HepG2 (cell line): Measurements from ENCODE around the gene NKD1. TPM values are rescaled to one million over a fixed set of nuclear protein-coding genes. Genes with fewer than 3 reads are reported as not detected.

Source experiments
- ATAC-seq: fragments of 200-7000 bp; cut with Tn5 transposase; 3 replicates; pipeline ENCODE4 v1.9.1; 2020; ENCODE audit warnings: mild to moderate bottlenecking, moderate library complexity
- BruUV-seq: library from RNA; stranded (reverse); fragments of 400-500 nt; replicated peaks from 2 replicates; lab custom pipeline; 2021; lab: Mats Ljungman, UMichigan
- CTCF ChIA-PET: fragments of 300-600 bp; formaldehyde crosslinking; extraction: SDS; loops from one replicate; lab custom pipeline; 2021; ENCODE audit warnings: low total read pairs, inconsistent platforms, low intra/inter-chr PET ratio; lab: Yijun Ruan, JAX
- POLR2A ChIA-PET: fragments of 350-600 bp; sonication (Branson Sonifier 250); formaldehyde crosslinking; loops from one replicate; lab custom pipeline; 2020; ENCODE audit warnings: antibody characterized with exemption, inconsistent platforms; lab: Yijun Ruan, JAX
- DNase-seq: peaks from one replicate; pipeline ENCODE4 v3.0.0-alpha.2; 2015; ENCODE audit warnings: low spot score
- FAIRE-seq: peaks from 3 replicates; lab custom pipeline; 2011; peaks lifted over from hg19 to GRCh38; lab: Jason Lieb, UNC
- H2AFZ ChIP-seq: one replicate; pipeline ENCODE4 v1.6.1; 2011; ENCODE audit warnings: low read length, inconsistent platforms
- H3K27ac ChIP-seq: fragments of 300-600 bp; 3 replicates; pipeline ENCODE4 v1.8.0; 2011; ENCODE audit warnings: mixed run types, mild to moderate bottlenecking, mixed read lengths, low read length, inconsistent platforms; ENCODE audit not compliant: insufficient read depth; ENCODE audit errors: extremely low read length
- H3K27me3 ChIP-seq, 2 experiments: fragments of 200-600 bp in 1 of 2; 2 replicates in 1 of 2; 3 replicates in 1 of 2; pipeline versions ENCODE4 v1.6.0 to v1.8.0; 2011; ENCODE audit warnings: low read length in 2 of 2, mild to moderate bottlenecking in 2 of 2, moderate library complexity in 2 of 2, inconsistent platforms in 1 of 2; ENCODE audit not compliant: insufficient read depth in 2 of 2, control insufficient read depth in 1 of 2
- H3K36me3 ChIP-seq, 2 experiments: fragments of 200-600 bp in 1 of 2; replicated peaks in 1 of 2; 2 replicates in 1 of 2; 3 replicates in 1 of 2; pipeline versions ENCODE4 v1.5.1 to v1.8.0; 2011; ENCODE audit warnings: low read length in 2 of 2, inconsistent platforms in 1 of 2; ENCODE audit not compliant: insufficient read depth in 2 of 2, control insufficient read depth in 1 of 2
- H3K4me1 ChIP-seq: 2 replicates; pipeline ENCODE4 v1.5.1; 2012; ENCODE audit warnings: low read length, inconsistent platforms; ENCODE audit not compliant: insufficient read depth
- H3K4me2 ChIP-seq: 2 replicates; pipeline ENCODE4 v1.6.0; 2011; ENCODE audit warnings: low read depth, low read length, inconsistent platforms
- H3K4me3 ChIP-seq, 3 experiments: fragments of 200-600 bp in 1 of 3; sonication (generic), shearing (Covaris generic) in 1 of 3; replicated peaks in 1 of 3; 2 replicates each; pipeline ENCODE4 v1.5.1; 2011 to 2016; ENCODE audit warnings: low read length in 3 of 3, inconsistent platforms in 2 of 3, low read depth in 2 of 3, mild to moderate bottlenecking in 2 of 3, control low read depth in 1 of 3, mixed read lengths in 1 of 3; ENCODE audit not compliant: insufficient read depth in 1 of 3
- H3K79me2 ChIP-seq: one replicate; pipeline ENCODE4 v1.6.1; 2011; ENCODE audit warnings: low read length, inconsistent platforms; ENCODE audit not compliant: insufficient read depth
- H3K9ac ChIP-seq: 2 replicates; pipeline ENCODE4 v1.6.0; 2011; ENCODE audit warnings: mild to moderate bottlenecking, low read depth, low read length, inconsistent platforms; ENCODE audit not compliant: insufficient read depth
- H3K9me3 ChIP-seq: 2 replicates; pipeline ENCODE4 v1.5.1; 2012; ENCODE audit warnings: mild to moderate bottlenecking, low read length
- H4K20me1 ChIP-seq: 2 replicates; pipeline ENCODE4 v1.6.0; 2011; ENCODE audit warnings: inconsistent platforms, mild to moderate bottlenecking, low read length, moderate library complexity; ENCODE audit not compliant: insufficient read depth
- AGO2 ChIP-seq: fragments of 200-400 bp; formaldehyde crosslinking; optimal IDR thresholded peaks from 2 replicates; pipeline ENCODE3; 2017; ENCODE audit warnings: mild to moderate bottlenecking, low read depth, low read length, moderate library complexity
- CC2D1A ChIP-seq: sonication (generic); formaldehyde crosslinking; IDR thresholded peaks from 2 replicates; pipeline ENCODE4 v1.8.1; 2023; ENCODE audit warnings: mild to moderate bottlenecking, missing genetic modification reagents
- HNRNPL ChIP-seq: fragments of 200-400 bp; formaldehyde crosslinking; IDR thresholded peaks from 2 replicates; pipeline ENCODE4 v1.6.1; 2017; ENCODE audit warnings: mild to moderate bottlenecking, low read depth, low read length
- NAIF1 ChIP-seq: sonication (generic); formaldehyde crosslinking; IDR thresholded peaks from 2 replicates; pipeline ENCODE4 v1.5.0; 2020; ENCODE audit warnings: mild to moderate bottlenecking, missing genetic modification reagents, borderline replicate concordance
- POLR2A ChIP-seq, 2 experiments: IDR thresholded peaks; 2 replicates each; pipeline ENCODE4 v1.6.1; 2011; ENCODE audit warnings: low read depth in 2 of 2, low read length in 2 of 2, mild to moderate bottlenecking in 1 of 2, moderate library complexity in 1 of 2; ENCODE audit not compliant: insufficient read depth in 1 of 2
- POLR2G ChIP-seq: fragments of 200-400 bp; formaldehyde crosslinking; IDR thresholded peaks from 2 replicates; pipeline ENCODE4 v1.6.1; 2018; ENCODE audit warnings: mild to moderate bottlenecking, low read depth, low read length, moderate library complexity
- RBFOX2 ChIP-seq: fragments of 200-400 bp; formaldehyde crosslinking; IDR thresholded peaks from 2 replicates; pipeline ENCODE4 v1.6.1; 2017; ENCODE audit warnings: low read depth, mild to moderate bottlenecking, low read length
- RBM22 ChIP-seq: fragments of 200-400 bp; formaldehyde crosslinking; optimal IDR thresholded peaks from 2 replicates; pipeline ENCODE3; 2017; ENCODE audit warnings: mild to moderate bottlenecking, low read length, moderate library complexity
- SOX5 ChIP-seq: IDR thresholded peaks from 2 replicates; pipeline ENCODE4 v1.6.1; 2016; ENCODE audit warnings: borderline replicate concordance
- ZNF687 ChIP-seq: sonication (generic); formaldehyde crosslinking; IDR thresholded peaks from 2 replicates; pipeline ENCODE4 v1.5.1; 2020; ENCODE audit warnings: mild to moderate bottlenecking, missing genetic modification reagents, moderate library complexity
- WGBS: methylation state at CpG from one replicate; pipeline ENCODE4 v1.1.6; 2017; ENCODE audit warnings: low lambda C conversion rate; 5-methylcytosine and 5-hydroxymethylcytosine counted together
- in situ Hi-C: cut with HindIII; loops from 2 replicates; pipeline ENCODE4 v1.10.0; 2017; ENCODE audit warnings: low pct_unique_long_range_greater_than_20kb; ENCODE audit not compliant: extremely low pct_ligation_motif_present
- intact Hi-C: fragments of 100-400 bp; cut with micrococcal nuclease; formaldehyde crosslinking; loops from one replicate; pipeline ENCODE4 v1.10.0; 2022; ENCODE audit not compliant: unreplicated experiment
- polyA plus RNA-seq, 8 experiments: library from polyadenylated mRNA; depleted of rRNA in 3 of 8; stranded (reverse) in 7 of 8; unstranded in 1 of 8; fragments of >200 nt; fragmentation: Illumina TruSeq in 4 of 8; extraction: Trizol in 4 of 8; gene quantifications; 2 replicates each; pipeline versions ENCODE4 v1.2.1 to v1.2.3, GENCODE V29; 2011 to 2016; ENCODE audit warnings: low read depth in 4 of 8, missing spikeins in 1 of 8, mixed read lengths in 1 of 8; ENCODE audit not compliant: insufficient read depth in 1 of 8
- total RNA-seq, 5 experiments: library from RNA; depleted of rRNA; stranded (reverse); fragments of >200 nt; fragmentation: Illumina TruSeq; extraction: Trizol; gene quantifications; 2 replicates each; pipeline ENCODE4 v1.2.3, GENCODE V29; 2016; ENCODE audit warnings: low read depth in 1 of 5

NKD1 gene
- total and polyA plus RNA-seq, 2 of the 13 experiments (the other 11 are each of a cell fraction or from before 2014, with no cell fraction given): 70.4 to 121 TPM

- Histone ChIP-seq H3K4me1 (peaks cover 51% of the 10 kb centered on the region), H3K79me2 (peaks cover 95% of the 10 kb centered on the region), H2AFZ (no peak overlapping the region)
- CTCF ChIA-PET: no interaction called here
- intact Hi-C loops: no loop called here
- TF ChIP-seq NAIF1 (no peak), ZNF687 (0 out of 2 replicates have a peak, but pooled peaks have one; percentile 28), AGO2 (peak; percentile 99), SOX5 (CRISPR knock-in tag) (no peak), HNRNPL (0 out of 2 replicates have a peak, but pooled peaks have one; percentile 16), CC2D1A (CRISPR knock-in tag) (no peak), RBFOX2 (peak; percentile 81), POLR2G (peak; percentile 6), POLR2A (IDR thresholded peaks at IDR 0.05; ENCODE audit: insufficient read depth in 1 of 2, low read depth in 2 of 2, low read length in 2 of 2) (0 out of 4 replicates have a peak, but pooled peaks of 1 of the 2 experiments have one; percentile 32), RBM22 (peak; percentile 1)
- TF ChIP-seq, all 625 proteins: peak for 7
- no peaks in the 10 kb centered on the region for H3K9me3 ChIP-seq
- POLR2A ChIA-PET: no interaction called here
- FAIRE-seq: no peak
- no peak overlapping the region for H3K27ac ChIP-seq
- H3K4me3 ChIP-seq: no peak overlapping the region
- H3K4me2 ChIP-seq: no peak overlapping the region
- in situ Hi-C loops: no loop called here
- no peak overlapping the region for H3K9ac ChIP-seq
- ATAC-seq: peak; percentile 20
- no TSS peak for BruUV-seq
- DNase-seq: no peak
- H3K27me3 ChIP-seq: no peaks in the 10 kb centered on the region
- WGBS: 96% methylated on average over 13 of the region's 16 CpGs
- H3K36me3 ChIP-seq: peaks cover 59 to 97% of the 10 kb centered on the region in 2 experiments
- peaks cover 99% of the 10 kb centered on the region for H4K20me1 ChIP-seq
Observed at GRCh38 chr16:50585331-50585776, 37.2 kb downstream of the NKD1 start.
